T-helper 1 cell treated with Interleukin-12 subunit alpha and Interleukin-12 subunit beta and Interleukin-4 antibody, amounts not matched to agents 30 ng/mL and 1 ng/mL, for 36 hours (primary cell): Measurements from ENCODE around the gene XPC. TPM values are rescaled to one million over a fixed set of nuclear protein-coding genes. Genes with fewer than 3 reads are reported as not detected.
"Not testable (repeated sequence)": the region's sequence is repeated elsewhere in the genome, so short reads cannot be mapped to it uniquely, and the experiment has no call there.

Experiments used
- intact Hi-C: fragments of 100-400 bp; cut with micrococcal nuclease; formaldehyde crosslinking; loops from one replicate; pipeline ENCODE4 v1.15.1; 2024
- total RNA-seq: library from RNA; stranded (reverse); gene quantifications from 2 replicates; pipeline ENCODE4 v1.2.3, GENCODE V29; 2022

XPC gene
- total RNA-seq: 45.8 and 56.0 TPM in 2 replicates

GRCh38 chr3:14178247-14179113, at the start of gene XPC, which contains the start of gene LSM3:
TSS of gene XPC (minus strand) at chr3:14178601. CDS start at chr3:14178568, 33 bp downstream.
TSS of gene LSM3 (plus strand) at chr3:14178817. CDS start at chr3:14178861, 44 bp downstream.
- intact Hi-C loops: loop anchor here (1.0 to 10.0 kb wide), 15 partner anchors 34 to 1337 kb away; partner anchors contain the start of genes CAPN7, CCDC174, CHCHD4 and HDAC11

- intact Hi-C loops: no loop called here
These were observed 49.5 kb upstream of the XPC start for GRCh38 chr3:14227856-14228255.

GRCh38 chr3:14226351-14226750, 48.0 kb upstream of the XPC start:
- intact Hi-C loops: not testable (repeated sequence)

GRCh38 chr3:14225421-14225820, 47.0 kb upstream of the XPC start:
- intact Hi-C loops: no loop called here

GRCh38 chr3:14224895-14225294, 46.5 kb upstream of the XPC start:
- intact Hi-C loops: no loop called here

- intact Hi-C loops: no loop called here
These were observed 45.2 kb upstream of the XPC start for GRCh38 chr3:14223595-14223994.

GRCh38 chr3:14222900-14223594, 44.6 kb upstream of the XPC start:
- intact Hi-C loops: no loop called here

- intact Hi-C loops: no loop called here
These were observed 44.1 kb upstream of the XPC start for GRCh38 chr3:14222457-14222856.

- intact Hi-C loops: no loop called here
These were observed 43.5 kb upstream of the XPC start for GRCh38 chr3:14221902-14222301.

- intact Hi-C loops: no loop called here
These were observed 42.5 kb upstream of the XPC start for GRCh38 chr3:14220933-14221332.

GRCh38 chr3:14218355-14218754, 40.0 kb upstream of the XPC start:
- intact Hi-C loops: no loop called here

GRCh38 chr3:14216257-14217048, 38.1 kb upstream of the XPC start:
- intact Hi-C loops: no loop called here

- intact Hi-C loops: no loop called here
These were observed 36.4 kb upstream of the XPC start for GRCh38 chr3:14214764-14215163.

GRCh38 chr3:14213066-14213774, 34.8 kb upstream of the XPC start:
- intact Hi-C loops: no loop called here

GRCh38 chr3:14212032-14212431, 33.6 kb upstream of the XPC start:
- intact Hi-C loops: no loop called here

GRCh38 chr3:14211621-14212020, 33.2 kb upstream of the XPC start:
- intact Hi-C loops: no loop called here

- intact Hi-C loops: no loop called here
These were observed 32.6 kb upstream of the XPC start for GRCh38 chr3:14210843-14211594.

GRCh38 chr3:14210290-14210688, 31.9 kb upstream of the XPC start:
- intact Hi-C loops: no loop called here

GRCh38 chr3:14209581-14210289, 31.3 kb upstream of the XPC start:
- intact Hi-C loops: no loop called here

- intact Hi-C loops: no loop called here
These were observed 30.6 kb upstream of the XPC start for GRCh38 chr3:14208977-14209394.
